Type B pancreatic cell (in vitro differentiated cells): Measurements from ENCODE around the gene GAREM1. TPM values are rescaled to one million over a fixed set of nuclear protein-coding genes. Genes with fewer than 3 reads are reported as not detected.

Experiments used
- DNase-seq: peaks from one replicate; pipeline ENCODE4 v3.0.0; 2021; ENCODE audit warnings: mixed read lengths; ENCODE audit not compliant: unreplicated experiment; ENCODE audit errors: extremely low spot score
- H3K27ac Mint-ChIP-seq: 2 replicates; pipeline ENCODE4 v1.8.0; 2021; ENCODE audit warnings: mild to moderate bottlenecking, mixed read lengths
- H3K27me3 Mint-ChIP-seq: 2 replicates; pipeline ENCODE4 v1.8.0; 2021; ENCODE audit warnings: mixed read lengths
- H3K36me3 Mint-ChIP-seq: 2 replicates; pipeline ENCODE4 v1.8.0; 2021; ENCODE audit warnings: mixed read lengths
- H3K4me1 Mint-ChIP-seq: one replicate; pipeline ENCODE4 v1.8.0; 2021; ENCODE audit warnings: mixed read lengths; ENCODE audit not compliant: unreplicated experiment
- H3K4me3 Mint-ChIP-seq: 2 replicates; pipeline ENCODE4 v1.8.0; 2021; ENCODE audit warnings: mild to moderate bottlenecking, mixed read lengths
- H3K9me3 Mint-ChIP-seq: 2 replicates; pipeline ENCODE4 v1.8.0; 2021; ENCODE audit warnings: mixed read lengths
- CTCF ChIP-seq: fragments of 200-600 bp; sonication (generic); conservative IDR thresholded peaks from 2 replicates; pipeline ENCODE4 v1.5.0; 2021; ENCODE audit warnings: antibody characterized with exemption, mild to moderate bottlenecking
- total RNA-seq: library from RNA; stranded (reverse); gene quantifications from 2 replicates; pipeline ENCODE4 v1.2.1, GENCODE V29; 2021; ENCODE audit warnings: low replicate concordance

The GAREM1 gene
- total RNA-seq, 1 donor from 2014 or later, result 17.8 TPM

DNA sequence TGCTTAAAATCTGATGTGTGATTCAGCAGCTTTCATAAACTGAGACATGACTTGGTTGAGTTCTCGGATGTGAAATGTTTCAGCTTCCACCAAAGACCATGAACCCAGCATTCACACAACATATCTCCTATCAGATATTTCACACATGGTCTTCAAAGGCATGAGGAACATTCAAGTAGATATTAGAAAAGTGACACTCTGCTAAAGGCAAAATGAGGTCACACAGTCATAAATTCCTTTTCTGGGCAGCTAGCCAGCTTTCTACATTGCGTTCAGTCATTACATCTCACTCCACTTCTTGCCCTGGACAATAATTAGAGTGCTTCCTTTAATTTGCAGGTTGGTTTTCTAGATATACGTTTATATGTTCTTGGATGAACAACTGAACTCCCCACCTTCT lies 96.7 kb downstream of the GAREM1 start:
- Mint-ChIP-seq H3K4me1 (peaks cover 24% of the 10 kb centered on the region), H3K27ac (peak overlapping the region; percentile 91), H3K9me3 (no peaks in the 10 kb centered on the region), H3K4me3 (peak overlapping the region; percentile 1), H3K36me3 (peaks cover 3% of the 10 kb centered on the region), H3K27me3 (no peaks in the 10 kb centered on the region)
- DNase-seq, result no peak
- no peak for TF ChIP-seq CTCF

DNA sequence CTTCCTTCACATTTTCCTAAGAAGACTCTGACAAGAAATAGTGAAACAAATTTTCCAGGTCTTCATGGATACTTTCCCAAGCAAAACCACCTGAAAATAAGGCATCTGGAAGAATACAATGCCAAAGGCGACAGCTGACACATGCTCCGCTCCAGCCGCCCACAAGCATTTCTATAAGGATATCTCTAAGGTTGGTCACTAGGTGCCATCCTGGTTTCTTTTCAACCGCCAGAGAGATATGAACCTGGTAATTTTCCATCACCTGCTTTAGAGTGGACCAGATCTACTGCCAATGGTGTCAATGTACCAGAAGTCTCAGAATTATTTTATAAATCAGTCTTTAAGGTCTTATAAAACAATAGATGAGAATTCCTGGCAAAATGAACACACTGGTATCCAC lies 97.2 kb downstream of the GAREM1 start:
- Mint-ChIP-seq H3K36me3 (peaks cover 3% of the 10 kb centered on the region), H3K27me3 (no peaks in the 10 kb centered on the region), H3K4me3 (peak overlapping the region; percentile 1), H3K4me1 (peaks cover 24% of the 10 kb centered on the region), H3K9me3 (no peaks in the 10 kb centered on the region), H3K27ac (peak overlapping the region; percentile 91)
- TF ChIP-seq CTCF, result no peak
- no peak for DNase-seq

DNA sequence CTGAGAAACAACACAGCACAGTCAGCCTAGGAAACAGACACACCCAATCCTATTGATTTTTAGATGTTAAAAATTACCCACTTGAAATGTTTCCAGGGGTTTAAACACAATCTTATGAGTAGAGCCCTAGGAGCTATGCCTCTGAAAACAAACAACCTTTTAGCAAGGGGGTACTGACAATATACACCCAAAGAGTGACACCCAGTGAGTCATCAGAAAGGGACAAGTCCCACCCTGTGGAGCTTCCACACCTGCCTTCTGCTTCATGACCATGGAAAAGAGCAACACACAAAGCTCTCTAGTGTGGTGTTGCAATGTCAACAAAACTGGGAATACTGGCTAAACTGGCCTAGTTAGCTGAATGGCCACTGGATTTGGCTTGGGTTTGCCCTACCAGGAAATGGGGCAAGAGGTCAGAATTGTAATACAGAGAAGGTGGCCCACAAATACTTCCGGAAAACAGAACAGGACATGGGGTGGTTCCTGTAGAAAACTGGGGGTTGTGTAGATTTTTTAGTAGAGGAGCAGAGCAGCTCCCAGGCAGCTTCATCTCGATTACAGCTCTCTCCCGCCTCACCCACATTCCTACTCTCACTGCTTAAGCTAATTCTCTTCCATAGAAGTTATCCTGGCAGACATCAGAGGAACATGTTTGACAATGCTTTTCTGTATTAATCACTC lies 98.2 kb downstream of the GAREM1 start:
- Mint-ChIP-seq H3K4me1 (peaks cover 31% of the 10 kb centered on the region), H3K27me3 (no peaks in the 10 kb centered on the region), H3K9me3 (no peaks in the 10 kb centered on the region), H3K4me3 (peak overlapping the region; percentile 60), H3K27ac (peak overlapping the region; percentile 98), H3K36me3 (peaks cover 3% of the 10 kb centered on the region)
- DNase-seq, result no peak
- TF ChIP-seq CTCF, result no peak

- no peak for TF ChIP-seq CTCF
- peak overlapping the region; percentile 98 for H3K27ac Mint-ChIP-seq
- H3K27me3 Mint-ChIP-seq, result no peaks in the 10 kb centered on the region
- no peaks in the 10 kb centered on the region for H3K36me3 Mint-ChIP-seq
- peak overlapping the region; percentile 60 for H3K4me3 Mint-ChIP-seq
- peaks cover 33% of the 10 kb centered on the region for H3K4me1 Mint-ChIP-seq
- no peaks in the 10 kb centered on the region for H3K9me3 Mint-ChIP-seq
- no peak for DNase-seq
Measured at GRCh38 chr18:32372047-32372380, 98.7 kb downstream of the GAREM1 start.

- no peak for TF ChIP-seq CTCF
- no peak for DNase-seq
- H3K4me1 Mint-ChIP-seq, result peaks cover 33% of the 10 kb centered on the region
- no peaks in the 10 kb centered on the region for H3K27me3 Mint-ChIP-seq
- H3K27ac Mint-ChIP-seq, result peak overlapping the region; percentile 98
- peak overlapping the region; percentile 60 for H3K4me3 Mint-ChIP-seq
- no peaks in the 10 kb centered on the region for H3K36me3 Mint-ChIP-seq
- H3K9me3 Mint-ChIP-seq, result no peaks in the 10 kb centered on the region
Measured at GRCh38 chr18:32371384-32371783, 99.3 kb downstream of the GAREM1 start.
